GM10847 (cell line): ENCODE results near the gene MTMR1.

ENCODE experiments used
- POLR2A ChIP-seq: IDR thresholded peaks from 2 replicates; pipeline ENCODE4 v1.6.1; 2011; ENCODE audit not compliant: insufficient read length; ENCODE audit errors: extremely low read depth

Gene MTMR1

DNA sequence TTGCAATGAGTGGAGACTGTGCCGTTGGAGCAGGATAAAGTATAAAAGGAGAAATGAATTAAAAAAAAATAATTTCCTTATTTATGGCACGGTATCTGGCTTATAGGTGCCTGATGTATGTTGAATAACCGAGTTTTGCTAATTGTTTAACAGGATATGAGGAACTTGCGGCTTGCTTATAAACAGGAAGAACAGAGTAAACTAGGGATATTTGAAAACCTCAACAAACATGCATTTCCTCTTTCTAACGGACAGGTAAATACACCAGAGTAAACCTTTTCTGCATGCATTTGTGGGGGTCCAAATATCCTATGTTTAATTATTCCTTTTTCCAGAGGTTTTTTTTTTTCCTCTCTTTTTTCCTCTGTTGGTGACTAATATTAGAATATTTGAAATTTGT, 36.8 kb downstream of the MTMR1 start:
- no peak for TF ChIP-seq POLR2A

DNA sequence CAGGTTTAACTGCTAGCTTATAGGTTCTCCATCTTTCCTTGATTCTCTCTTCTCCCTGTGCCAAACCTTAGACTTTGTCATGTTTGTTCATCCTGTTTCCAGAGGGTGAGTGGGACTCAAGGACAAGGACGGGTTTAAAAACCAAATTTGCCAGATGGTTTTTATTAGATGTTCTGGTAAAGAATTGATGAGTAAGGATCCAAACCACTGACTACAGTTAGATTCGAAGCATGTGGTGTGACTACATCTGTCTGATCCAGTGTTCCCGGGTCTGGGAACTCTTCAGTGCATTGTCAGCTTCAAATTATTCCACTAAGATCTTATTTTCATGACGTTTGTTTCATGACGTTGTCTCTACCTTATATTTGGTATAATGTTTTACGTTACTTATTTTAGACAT, 37.5 kb downstream of the MTMR1 start:
- no peak for TF ChIP-seq POLR2A

DNA sequence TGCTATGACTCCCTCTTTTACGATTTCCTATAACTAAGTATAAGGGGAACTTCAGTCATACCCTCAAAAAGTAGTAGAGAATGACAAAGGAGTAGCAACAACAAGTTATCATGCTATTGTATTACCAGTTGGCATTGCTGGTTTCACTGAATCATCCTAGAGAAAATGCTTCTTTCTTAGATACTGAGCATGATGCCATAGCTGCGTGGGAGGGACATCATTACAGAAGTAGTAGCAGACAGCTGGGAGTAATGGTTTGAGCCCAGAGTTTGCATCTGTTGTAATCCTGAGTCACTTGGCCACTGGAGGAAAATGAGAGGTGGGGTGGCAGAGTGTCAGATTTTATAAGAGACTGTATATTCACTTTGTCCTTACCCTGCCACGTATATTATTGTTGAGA, 38.6 kb downstream of the MTMR1 start:
- TF ChIP-seq POLR2A = no peak

GRCh38 chrX:150736475-150736874, 43.3 kb downstream of the MTMR1 start:
- TF ChIP-seq POLR2A = no peak

DNA sequence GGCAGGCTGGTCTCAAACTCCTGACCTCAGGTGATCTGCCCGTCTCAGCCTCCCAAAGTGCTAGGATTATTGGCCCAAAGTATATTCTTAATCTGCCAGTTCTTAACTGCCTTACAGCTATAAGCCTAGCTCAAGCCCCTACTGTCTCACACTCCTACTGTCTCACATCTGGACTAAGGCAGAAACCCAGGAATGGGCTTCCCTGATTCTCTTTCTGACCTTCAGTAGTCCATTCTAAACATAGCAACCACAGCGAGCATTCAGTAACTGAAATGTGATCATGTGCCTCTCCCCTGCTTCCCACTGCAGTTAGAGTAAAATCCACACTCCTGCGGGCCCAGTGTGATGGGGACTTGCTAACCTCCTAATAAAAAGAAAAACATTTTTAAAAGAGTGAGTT, 58.9 kb downstream of the MTMR1 start:
- TF ChIP-seq POLR2A = no peak

- no peak for TF ChIP-seq POLR2A
Observed at GRCh38 chrX:150753357-150753756, 60.2 kb downstream of the MTMR1 start.

DNA sequence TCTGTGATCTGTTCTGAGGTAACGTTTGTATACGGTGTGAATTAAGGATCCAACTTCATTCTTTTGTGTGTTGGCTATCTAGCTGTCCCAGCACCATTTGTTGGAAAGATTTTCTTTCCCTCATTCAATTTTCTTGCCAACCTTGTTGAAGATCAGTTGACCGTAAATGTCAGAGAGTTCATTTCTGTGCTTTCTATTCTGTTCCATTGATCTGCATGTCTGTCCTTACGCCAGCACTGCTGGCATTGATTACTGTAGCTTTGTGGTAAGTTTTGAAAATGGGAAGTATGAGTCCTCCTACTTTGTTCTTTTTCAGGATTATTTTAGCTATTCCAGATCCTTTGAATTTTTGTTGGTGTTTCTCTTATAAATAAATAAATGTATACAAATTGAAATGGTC, 60.8 kb downstream of the MTMR1 start:
- no peak for TF ChIP-seq POLR2A

DNA sequence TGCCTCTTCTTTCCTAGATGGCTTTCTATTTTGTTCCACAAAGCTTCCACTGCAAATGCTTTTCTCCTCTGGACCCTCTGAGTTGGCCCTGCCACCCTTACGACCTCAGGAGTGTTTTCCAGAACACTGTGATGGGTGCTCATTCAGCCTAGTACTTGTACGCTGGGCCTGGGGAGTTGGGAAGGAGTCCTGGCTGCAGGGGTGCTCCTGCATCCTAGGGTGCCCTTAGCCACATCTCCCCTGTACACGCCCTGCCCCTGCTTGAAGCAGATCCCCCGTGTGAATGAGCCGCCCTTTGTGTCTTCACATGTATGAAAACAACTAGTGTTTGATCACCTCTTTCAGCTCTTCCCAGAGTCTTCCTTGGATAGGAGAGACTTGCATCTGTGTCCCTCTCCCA, 64.2 kb downstream of the MTMR1 start:
- TF ChIP-seq POLR2A = no peak

DNA sequence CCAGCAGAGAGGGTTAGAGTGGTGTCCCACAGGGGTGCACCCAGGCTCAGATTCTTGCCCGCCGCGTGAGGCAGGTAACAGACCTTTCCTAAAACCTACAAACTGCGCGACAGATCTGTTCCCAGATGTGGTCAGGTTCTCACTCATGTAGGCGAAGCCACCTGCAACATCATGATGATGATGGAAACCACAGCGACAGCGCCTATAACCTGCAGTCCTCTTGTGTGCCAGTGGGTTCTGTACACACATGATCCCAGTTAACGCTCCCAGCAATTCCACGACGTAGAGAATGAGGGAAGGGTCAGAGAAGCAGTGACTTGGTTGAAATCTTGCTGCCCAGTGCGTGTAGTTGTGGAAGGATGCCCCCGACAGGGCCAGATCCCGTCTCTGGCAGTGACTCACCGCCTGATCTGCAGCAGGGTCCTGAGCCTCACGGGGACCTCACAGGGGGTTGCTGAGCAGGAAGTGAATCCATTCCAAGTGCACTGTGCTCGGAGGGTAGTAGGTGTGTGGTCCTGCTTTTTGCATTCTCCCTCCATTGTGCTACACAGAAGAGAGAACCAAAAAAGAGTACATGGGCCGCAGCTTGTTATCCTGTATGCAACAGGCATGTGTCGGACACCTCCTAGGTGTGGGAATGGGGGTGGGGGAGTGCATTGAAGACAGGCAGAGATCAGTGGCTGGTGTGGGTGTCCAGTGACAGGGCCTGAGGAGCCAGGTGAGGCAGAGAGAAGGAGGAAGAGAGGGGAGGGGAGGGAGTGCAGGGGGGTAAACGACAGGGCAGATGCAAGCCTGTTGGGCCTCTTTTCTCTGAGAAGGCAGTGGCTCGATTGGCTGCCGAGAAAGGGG, 66.6 kb downstream of the MTMR1 start:
- no peak for TF ChIP-seq POLR2A

GRCh38 chrX:150761176-150761818, 68.1 kb downstream of the MTMR1 start:
- no peak for TF ChIP-seq POLR2A

DNA sequence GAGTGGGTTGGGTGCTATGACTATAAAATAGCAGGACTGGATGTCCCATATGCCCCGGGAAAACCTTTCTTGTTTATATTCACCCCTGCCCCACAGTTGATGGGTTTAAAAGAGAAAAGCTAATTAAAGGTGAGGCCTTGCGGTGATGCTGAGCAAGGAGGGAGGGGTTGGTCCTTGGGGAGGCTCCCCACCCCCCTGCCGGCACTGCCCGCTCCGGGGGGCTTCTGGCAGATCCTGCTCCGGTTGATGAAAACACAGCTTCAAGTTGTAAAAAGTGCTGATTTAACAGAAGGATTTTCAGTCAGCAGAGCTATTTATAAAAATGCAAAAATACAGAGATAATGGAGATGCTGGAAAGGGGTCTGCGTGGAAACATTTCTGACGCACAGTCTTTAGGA, 68.6 kb downstream of the MTMR1 start:
- no peak for TF ChIP-seq POLR2A

- TF ChIP-seq POLR2A = no peak
Observed at GRCh38 chrX:150762258-150763165, 69.3 kb downstream of the MTMR1 start.

GRCh38 chrX:150763303-150763797, 70.2 kb downstream of the MTMR1 start:
- no peak for TF ChIP-seq POLR2A

DNA sequence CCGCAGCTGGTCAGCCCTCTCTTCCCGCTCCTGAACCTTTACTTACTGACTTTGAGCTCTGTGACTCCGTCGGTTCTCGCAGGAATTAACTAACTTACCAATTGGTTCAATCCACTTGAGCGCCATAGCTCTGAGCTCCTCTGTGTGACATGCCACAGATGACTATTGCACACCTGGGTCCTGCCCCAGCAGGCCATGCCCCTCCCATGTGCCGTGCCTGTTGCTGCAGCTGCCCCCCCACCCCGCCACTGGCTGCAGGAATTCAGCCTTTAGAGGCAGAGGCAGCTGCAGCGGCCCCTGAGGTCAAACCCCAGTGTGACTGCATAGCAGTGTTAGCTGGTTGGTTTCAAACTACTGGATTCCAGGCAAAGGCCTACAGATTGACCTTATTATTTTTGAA, 70.6 kb downstream of the MTMR1 start:
- no peak for TF ChIP-seq POLR2A

DNA sequence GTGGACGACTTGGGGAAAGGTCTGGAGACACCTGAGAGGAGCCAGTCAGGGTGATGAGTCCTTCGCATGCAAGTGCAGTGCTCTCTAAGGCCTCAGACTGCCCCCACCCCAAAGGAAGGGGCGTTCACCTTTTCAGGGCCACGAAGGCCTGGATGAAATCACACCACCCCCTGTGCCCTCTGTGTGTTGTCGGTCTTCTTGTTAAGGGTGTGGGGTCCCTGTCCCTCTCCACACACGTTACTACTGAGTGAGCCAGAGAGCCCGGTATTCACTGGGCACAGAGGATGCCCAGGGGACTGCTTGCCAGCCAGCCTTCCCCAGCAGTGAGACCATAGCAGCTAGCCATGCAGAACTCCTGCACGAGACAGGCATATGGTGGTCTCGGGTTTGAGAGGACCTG, 72.0 kb downstream of the MTMR1 start:
- no peak for TF ChIP-seq POLR2A

DNA sequence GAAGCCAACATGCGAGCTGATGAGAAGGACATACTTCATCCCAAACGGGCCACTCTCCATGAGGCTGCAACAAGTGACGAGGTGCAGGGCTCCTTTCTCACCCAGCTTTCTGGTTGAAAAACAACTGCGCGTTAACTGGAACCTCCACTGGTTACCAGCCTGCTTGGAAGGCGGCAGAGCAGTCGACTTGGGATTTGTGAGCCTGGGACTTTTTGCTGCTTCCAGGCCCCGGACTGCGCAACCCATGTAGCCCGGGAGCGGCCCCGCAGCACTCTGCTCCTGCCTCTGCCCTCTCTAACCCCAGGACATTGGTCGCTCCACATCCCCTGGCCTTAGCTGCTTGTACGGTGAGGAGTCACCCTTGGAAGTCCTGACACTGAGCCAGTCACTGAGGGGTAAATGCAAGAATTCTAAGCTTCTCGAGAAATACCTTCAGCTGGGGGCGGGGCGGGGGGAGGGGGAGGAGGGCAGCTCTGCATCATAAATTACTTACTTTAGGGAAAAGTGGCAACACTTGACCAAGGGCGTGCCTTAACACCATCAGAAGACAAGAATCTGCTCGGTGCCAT, 72.7 kb downstream of the MTMR1 start:
- no peak for TF ChIP-seq POLR2A
